NCI-H2171 treated with DMSO at 0.1 percent for 48 hours (cell line): Measurements from ENCODE around the gene ZIC2.

Experiments used
- DNase-seq: peaks from one replicate; lab custom pipeline; 2025; lab: John Stamatoyannopoulos, UW

The ZIC2 gene

GRCh38 chr13:99985886-99986527 lies 4.4 kb downstream of the ZIC2 start:
- DNase-seq = peak; percentile 22

- no peak for DNase-seq
These were observed 5.2 kb downstream of the ZIC2 start for GRCh38 chr13:99986741-99987140.

- no peak for DNase-seq
These were observed 5.8 kb downstream of the ZIC2 start for GRCh38 chr13:99987154-99988019.

GRCh38 chr13:99988529-99989275 lies 7.1 kb downstream of the ZIC2 start:
- DNase-seq = no peak

- no peak for DNase-seq
These were observed 7.9 kb downstream of the ZIC2 start for GRCh38 chr13:99989276-99990125.

GRCh38 chr13:99990126-99990977 lies 8.8 kb downstream of the ZIC2 start:
- DNase-seq = no peak

- DNase-seq = no peak
These were observed 9.6 kb downstream of the ZIC2 start for GRCh38 chr13:99991013-99991827.

GRCh38 chr13:99991828-99992775 lies 10.5 kb downstream of the ZIC2 start:
- DNase-seq = no peak

- DNase-seq = no peak
These were observed 11.4 kb downstream of the ZIC2 start for GRCh38 chr13:99992949-99993351.

- no peak for DNase-seq
These were observed 12.4 kb downstream of the ZIC2 start for GRCh38 chr13:99993660-99994637.

GRCh38 chr13:99994638-99995020 lies 13.0 kb downstream of the ZIC2 start:
- DNase-seq = no peak

- DNase-seq = no peak
These were observed 13.6 kb downstream of the ZIC2 start for GRCh38 chr13:99995104-99995588.

GRCh38 chr13:99995589-99996380 lies 14.2 kb downstream of the ZIC2 start:
- no peak for DNase-seq

- DNase-seq = peak; percentile 32
These were observed 14.9 kb downstream of the ZIC2 start for GRCh38 chr13:99996381-99996973.

GRCh38 chr13:99997702-99998214 lies 16.2 kb downstream of the ZIC2 start:
- DNase-seq = no peak

GRCh38 chr13:99998261-99998660 lies 16.7 kb downstream of the ZIC2 start:
- no peak for DNase-seq
